Adrenal gland (tissue), 12 donors: ENCODE results near the gene RNF166. TPM values are rescaled to one million over a fixed set of nuclear protein-coding genes. Genes with fewer than 3 reads are reported as not detected.

Experiments
- DNase-seq, 7 donors: peaks; one replicate each; pipeline ENCODE4 v3.0.0-alpha.2; 2019 to 2020
- H3K27ac ChIP-seq, 5 donors: fragments of 200-600 bp; sonication (generic) in 4 of 5; 1 replicate in 3 of 5; 2 replicates in 2 of 5; pipeline versions ENCODE4 v1.5.1 to v1.8.0; 2016 to 2020; ENCODE audit warnings: mild to moderate bottlenecking in 1 of 5
- H3K27me3 ChIP-seq: fragments of 200-600 bp; 2 replicates; pipeline ENCODE4 v1.8.0; 2021
- H3K36me3 ChIP-seq, 2 donors: fragments of 200-600 bp; replicated peaks in 1 of 2; 1 replicate in 1 of 2; 2 replicates in 1 of 2; pipeline versions ENCODE4 v1.5.1 to v1.8.0; 2018 to 2022
- H3K4me1 ChIP-seq, 2 donors: fragments of 200-600 bp; replicated peaks in 1 of 2; 1 replicate in 1 of 2; 2 replicates in 1 of 2; pipeline versions ENCODE4 v1.5.1 to v1.8.0; 2018 to 2021
- H3K4me3 ChIP-seq, 4 donors: fragments of 200-600 bp; sonication (generic) in 3 of 4; one replicate each; pipeline ENCODE4 v1.5.1; 2016 to 2018
- H3K9me3 ChIP-seq, 3 donors: fragments of 200-600 bp; sonication (generic) in 1 of 3; replicated peaks in 1 of 3; 1 replicate in 2 of 3; 2 replicates in 1 of 3; pipeline versions ENCODE4 v1.5.1 to v1.8.0; 2016 to 2021
- POLR2A ChIP-seq, 2 donors: fragments of 450-650 bp; IDR thresholded peaks; one replicate each; pipeline ENCODE4 v1.6.1; 2017; ENCODE audit warnings: antibody characterized with exemption in 2 of 2, mild to moderate bottlenecking in 2 of 2, moderate library complexity in 1 of 2
- WGBS, 4 donors: extraction: QIAGEN DNeasy Blood & Tissue Kit in 2 of 4; methylation state at CpG; one replicate each; pipeline versions ENCODE4 v1.1.5 to v1.1.7; 2013 to 2017; 5-methylcytosine and 5-hydroxymethylcytosine counted together
- intact Hi-C, 2 donors: fragments of 100-400 bp; cut with DNase I; formaldehyde crosslinking; loops; one replicate each; pipeline versions ENCODE4 v1.14.1 to v1.15.0; 2022 to 2023
- polyA plus RNA-seq, 3 donors: library from polyadenylated mRNA; stranded (reverse); fragments of 200-250 nt in 2 of 3; fragments of 350-450 nt in 1 of 3; fragmentation: Illumina TruSeq in 1 of 3; extraction: RNeasy Lipid Tissue Mini Kit (QIAGEN cat#74804) in 1 of 3; gene quantifications; one replicate each; pipeline ENCODE4 v1.2.3, GENCODE V29; 2013 to 2014
- total RNA-seq, 9 donors: library from RNA; depleted of rRNA in 4 of 9; stranded (reverse); fragments of >200 nt in 4 of 9; fragments of 120-200 nt in 1 of 9; fragmentation: NEBNext Ultra II Directional in 1 of 9; extraction: Animal tissue kit (Norgen Biotek cat#: 25700) in 1 of 9; gene quantifications; one replicate each; pipeline versions ENCODE4 v1.1.0 to v1.2.4, GENCODE V29; 2013 to 2023
- TF ChIP-seq, protein P1 (sequence below), 6 experiments: fragments of 450-650 bp in 4 of 6; fragments of 200-600 bp in 2 of 6; sonication (generic) in 1 of 6; IDR thresholded peaks; 1 replicate in 5 of 6; 2 replicates in 1 of 6; pipeline versions ENCODE4 v1.5.1 to v1.8.0; 2016 to 2021; ENCODE audit warnings: antibody characterized with exemption in 6 of 6, mild to moderate bottlenecking in 2 of 6, moderate library complexity in 1 of 6
- donor health status: healthy with polysubstance abuse.
- donor health status: Bipolar disorder and iron deficiency.
- donor health status: DM: yes; HTN: yes; CAD: no.
- donor health status: DM: no; HTN: no; CAD: no.
- donor health status: DM: no; HTN: no; CAD: no.
- donor health status: DM: yes; HTN: yes; CAD: no.

Gene RNF166
- total and polyA plus RNA-seq, 12 donors, result 3.0 to 86.3 (median 28.5) TPM

DNA sequence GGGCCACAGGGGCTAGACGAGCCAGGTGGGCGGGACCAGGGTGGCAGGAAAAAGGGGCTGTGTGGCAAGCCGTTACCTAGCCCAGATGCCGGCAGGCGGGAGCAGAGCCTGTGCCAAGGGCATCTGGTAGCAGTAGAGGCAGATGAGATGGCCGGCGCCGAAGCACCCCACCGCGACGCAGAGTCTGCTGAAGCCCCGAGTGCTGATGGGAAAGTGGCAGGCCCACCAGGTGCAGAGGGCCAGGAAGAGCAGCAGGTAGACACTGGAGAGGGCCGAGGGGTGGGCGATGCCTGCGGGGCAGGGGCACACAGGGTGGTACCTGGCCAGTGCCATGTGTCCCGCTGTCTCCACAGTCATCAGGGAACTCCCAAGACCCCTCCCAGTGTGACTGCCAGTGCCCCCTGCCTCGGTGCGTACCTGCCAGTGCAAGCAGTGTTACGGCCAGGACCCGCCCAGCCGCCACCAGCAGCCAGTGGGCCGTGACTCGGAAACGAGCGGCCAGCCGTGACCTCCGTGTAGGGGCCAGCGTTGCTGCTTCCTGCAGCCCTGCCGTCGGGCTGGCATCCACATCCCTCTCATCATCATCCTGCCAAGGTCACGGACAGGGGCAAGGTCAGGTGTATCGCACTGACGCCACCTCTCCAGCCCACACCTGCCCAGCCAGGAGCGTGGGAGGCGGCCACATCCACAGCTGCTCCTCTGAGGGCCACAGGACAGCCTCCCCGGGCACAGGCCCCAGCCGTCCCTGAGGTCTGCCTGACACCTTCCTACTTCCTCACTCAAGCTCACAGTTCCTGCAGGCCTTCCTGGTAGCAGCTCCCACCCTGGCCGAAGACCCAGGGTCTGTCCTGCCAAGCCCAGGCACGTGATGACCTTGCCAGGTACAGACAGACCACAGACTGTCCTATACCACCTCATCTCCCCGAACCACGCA lies 32.2 kb upstream of the RNF166 start:
- intact Hi-C loops, result loop anchor here in 1 of 2 donors (5.0 kb wide), 1 partner anchor 429 kb away; no protein-coding TSS in a partner anchor

DNA sequence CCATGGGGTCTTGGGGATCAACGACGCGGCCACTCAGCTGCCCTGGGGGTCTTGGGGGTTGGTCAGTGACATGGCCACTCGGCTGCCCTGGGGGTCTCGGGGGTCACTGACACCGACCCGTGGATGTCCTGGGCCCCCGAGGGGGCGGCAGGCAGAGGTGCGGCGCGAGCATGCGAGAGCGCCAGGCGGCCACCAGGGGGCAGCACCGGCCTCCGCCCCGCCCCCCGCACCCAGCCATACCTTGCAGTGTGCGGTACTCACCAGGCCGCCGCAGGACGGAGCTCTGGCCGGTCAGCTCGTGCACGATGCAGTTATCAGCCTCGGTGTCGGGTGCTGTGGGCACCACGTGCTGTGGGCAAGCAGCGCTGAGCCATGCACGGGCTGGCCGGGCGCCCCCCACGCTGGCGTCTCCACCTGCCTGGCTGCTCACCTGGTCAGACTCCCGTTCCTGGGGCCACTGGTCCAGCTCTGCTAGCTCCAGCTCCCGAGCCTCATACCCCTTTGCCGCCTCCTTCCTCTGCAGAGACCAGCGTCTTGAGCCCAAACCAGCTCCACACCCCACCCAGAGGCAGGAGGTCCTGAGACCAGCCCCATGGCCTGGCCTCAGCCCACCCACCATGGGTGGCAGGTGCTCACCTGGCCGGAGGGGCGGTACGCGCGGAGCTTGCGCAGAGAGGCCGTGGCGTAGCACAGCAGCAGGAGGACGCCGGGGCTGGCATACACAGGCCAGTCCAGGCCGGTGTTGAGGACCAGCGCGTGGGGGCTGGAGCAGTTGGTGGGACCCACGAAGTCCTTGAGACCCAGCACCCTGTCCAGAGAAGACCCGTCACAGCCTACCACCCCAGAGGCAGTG lies 31.3 kb upstream of the RNF166 start:
- intact Hi-C loops, result loop anchor here (2.0 to 5.0 kb wide), 2 partner anchors 47 to 430 kb away; partner anchors contain the start of gene PIEZO1 (in 1 of the 2)
- Histone ChIP-seq H3K36me3 (peaks cover 0 to 40% of the 10 kb centered on the region in 2 donors), H3K4me3 (no peak overlapping the region), H3K4me1 (peaks cover 0 to 4% of the 10 kb centered on the region in 2 donors), H3K27me3 (no peaks in the 10 kb centered on the region), H3K9me3 (no peaks in the 10 kb centered on the region), H3K27ac (no peak overlapping the region)
- TF ChIP-seq, protein P1, sequence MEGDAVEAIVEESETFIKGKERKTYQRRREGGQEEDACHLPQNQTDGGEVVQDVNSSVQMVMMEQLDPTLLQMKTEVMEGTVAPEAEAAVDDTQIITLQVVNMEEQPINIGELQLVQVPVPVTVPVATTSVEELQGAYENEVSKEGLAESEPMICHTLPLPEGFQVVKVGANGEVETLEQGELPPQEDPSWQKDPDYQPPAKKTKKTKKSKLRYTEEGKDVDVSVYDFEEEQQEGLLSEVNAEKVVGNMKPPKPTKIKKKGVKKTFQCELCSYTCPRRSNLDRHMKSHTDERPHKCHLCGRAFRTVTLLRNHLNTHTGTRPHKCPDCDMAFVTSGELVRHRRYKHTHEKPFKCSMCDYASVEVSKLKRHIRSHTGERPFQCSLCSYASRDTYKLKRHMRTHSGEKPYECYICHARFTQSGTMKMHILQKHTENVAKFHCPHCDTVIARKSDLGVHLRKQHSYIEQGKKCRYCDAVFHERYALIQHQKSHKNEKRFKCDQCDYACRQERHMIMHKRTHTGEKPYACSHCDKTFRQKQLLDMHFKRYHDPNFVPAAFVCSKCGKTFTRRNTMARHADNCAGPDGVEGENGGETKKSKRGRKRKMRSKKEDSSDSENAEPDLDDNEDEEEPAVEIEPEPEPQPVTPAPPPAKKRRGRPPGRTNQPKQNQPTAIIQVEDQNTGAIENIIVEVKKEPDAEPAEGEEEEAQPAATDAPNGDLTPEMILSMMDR (IDR thresholded peaks at IDR 0.05), result peak; percentile 91 to 99 (median 97)
- no peak for TF ChIP-seq POLR2A (IDR thresholded peaks at IDR 0.05)
- peak; percentile 67 to 90 (median 80) for DNase-seq
- 39 to 83% (median 54%) methylated on average over 9 to 53 of the region's 54 CpGs for WGBS, 4 donors

More for the DNA sequence above, 32.2 kb upstream of the RNF166 start:
- H3K9me3 ChIP-seq, result no peaks in the 10 kb centered on the region
- peaks cover 0 to 40% of the 10 kb centered on the region in 2 donors for H3K36me3 ChIP-seq
- WGBS, 4 donors, result 58 to 94% (median 76%) methylated on average over 13 to 41 of the region's 41 CpGs
- DNase-seq, result peak in 4 of 7 donors; percentile 41 to 67 (median 54)
- no peak overlapping the region for H3K27ac ChIP-seq
- no peaks in the 10 kb centered on the region for H3K27me3 ChIP-seq
- peaks cover 0 to 4% of the 10 kb centered on the region in 2 donors for H3K4me1 ChIP-seq
- TF ChIP-seq POLR2A (IDR thresholded peaks at IDR 0.05), result no peak
- TF ChIP-seq, protein P1 (IDR thresholded peaks at IDR 0.05), result no peak
- H3K4me3 ChIP-seq, result no peak overlapping the region

DNA sequence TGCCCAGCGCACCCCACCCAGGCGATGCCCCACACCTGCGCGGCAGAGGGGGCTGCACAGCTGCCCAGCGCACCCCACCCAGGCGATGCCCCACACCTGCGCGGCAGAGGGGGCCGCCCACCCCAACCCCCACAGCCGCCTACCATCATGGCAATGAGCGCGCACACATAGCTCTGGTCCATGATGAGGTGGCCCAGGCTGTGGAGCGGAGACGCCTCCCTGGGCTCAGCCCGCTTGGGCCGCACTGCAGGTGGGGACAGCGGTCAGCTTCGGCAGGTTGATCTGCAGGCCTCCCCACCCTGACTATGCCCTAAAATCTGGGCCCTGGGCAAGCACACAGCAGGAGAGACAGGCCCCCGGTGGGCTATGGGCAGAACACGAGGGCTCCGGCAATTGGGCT lies 30.3 kb upstream of the RNF166 start:
- H3K4me1 ChIP-seq, result peaks cover 0 to 4% of the 10 kb centered on the region in 2 donors
- TF ChIP-seq, protein P1 (IDR thresholded peaks at IDR 0.05), result no peak
- TF ChIP-seq POLR2A (IDR thresholded peaks at IDR 0.05), result no peak
- H3K9me3 ChIP-seq, result no peaks in the 10 kb centered on the region
- H3K27me3 ChIP-seq, result no peaks in the 10 kb centered on the region
- no peak overlapping the region for H3K27ac ChIP-seq
- H3K36me3 ChIP-seq, result peaks cover 0 to 41% of the 10 kb centered on the region in 2 donors
- 88 to 95% (median 90%) methylated on average over 5 to 19 of the region's 21 CpGs for WGBS, 4 donors
- intact Hi-C loops, result loop anchor here (2.0 to 5.0 kb wide), 2 partner anchors 48 to 431 kb away; partner anchors contain the start of gene PIEZO1 (in 1 of the 2)
- H3K4me3 ChIP-seq, result no peak overlapping the region
- no peak for DNase-seq
